Skeletal muscle tissue (tissue), 4 donors: ENCODE data around the gene ZNF892. TPM values are rescaled to one million over a fixed set of nuclear protein-coding genes. Genes with fewer than 3 reads are reported as not detected.
"Not testable (repeated sequence)": the region's sequence is repeated elsewhere in the genome, so short reads cannot be mapped to it uniquely, and the experiment has no call there.

ENCODE experiments used
- H3K27ac ChIP-seq: one replicate; pipeline ENCODE4 v1.7.0; 2013; ENCODE audit warnings: mild to moderate bottlenecking, low read depth, low read length, inconsistent platforms
- H3K27me3 ChIP-seq, 3 donors: one replicate each; pipeline ENCODE4 v1.7.0; 2013; ENCODE audit warnings: low read length in 3 of 3; ENCODE audit not compliant: control insufficient read depth in 3 of 3, insufficient read depth in 3 of 3
- H3K36me3 ChIP-seq, 3 donors: one replicate each; pipeline ENCODE4 v1.7.0; 2013; ENCODE audit warnings: low read length in 3 of 3; ENCODE audit not compliant: control insufficient read depth in 3 of 3, insufficient read depth in 3 of 3
- H3K4me1 ChIP-seq, 3 donors: one replicate each; pipeline ENCODE4 v1.7.0; 2013; ENCODE audit warnings: low read length in 3 of 3, mild to moderate bottlenecking in 3 of 3; ENCODE audit not compliant: control insufficient read depth in 3 of 3, insufficient read depth in 3 of 3
- H3K4me3 ChIP-seq, 3 donors: one replicate each; pipeline ENCODE4 v1.7.0; 2013; ENCODE audit warnings: low read length in 3 of 3
- H3K9ac ChIP-seq, 3 donors: one replicate each; pipeline ENCODE4 v1.7.0; 2013; ENCODE audit warnings: low read length in 3 of 3, mild to moderate bottlenecking in 3 of 3, moderate library complexity in 2 of 3, low read depth in 1 of 3
- H3K9me3 ChIP-seq, 3 donors: one replicate each; pipeline ENCODE4 v1.7.0; 2013; ENCODE audit warnings: low read length in 3 of 3; ENCODE audit not compliant: control insufficient read depth in 3 of 3
- total RNA-seq: library from RNA; depleted of rRNA; stranded (reverse); fragments of >200 nt; gene quantifications from one replicate; pipeline ENCODE4 v1.2.3, GENCODE V29; 2014
- donor health status: Osteomylitis.

ZNF892 gene
- total RNA-seq, 1 donor from 2014 or later = 4.7 TPM

GRCh38 chr2:95174031-95174542 lies 33.2 kb upstream of the ZNF892 start:
- Histone ChIP-seq H3K9me3 (no peaks in the 10 kb centered on the region), H3K9ac (no peak overlapping the region), H3K4me3 (no peak overlapping the region), H3K36me3 (peaks cover 4 to 16% (median 15%) of the 10 kb centered on the region in 3 donors), H3K27me3 (no peaks in the 10 kb centered on the region), H3K27ac (no peak overlapping the region), H3K4me1 (no peaks in the 10 kb centered on the region)

GRCh38 chr2:95179451-95179850 lies 27.9 kb upstream of the ZNF892 start:
- Histone ChIP-seq H3K27me3 (no peaks in the 10 kb centered on the region), H3K9me3 (peaks cover 0 to 5% (median 0%) of the 10 kb centered on the region in 3 donors), H3K9ac (no peak overlapping the region), H3K4me1 (no peaks in the 10 kb centered on the region), H3K36me3 (peaks cover 32 to 50% (median 47%) of the 10 kb centered on the region in 3 donors), H3K27ac (no peak overlapping the region), H3K4me3 (no peak overlapping the region)

DNA sequence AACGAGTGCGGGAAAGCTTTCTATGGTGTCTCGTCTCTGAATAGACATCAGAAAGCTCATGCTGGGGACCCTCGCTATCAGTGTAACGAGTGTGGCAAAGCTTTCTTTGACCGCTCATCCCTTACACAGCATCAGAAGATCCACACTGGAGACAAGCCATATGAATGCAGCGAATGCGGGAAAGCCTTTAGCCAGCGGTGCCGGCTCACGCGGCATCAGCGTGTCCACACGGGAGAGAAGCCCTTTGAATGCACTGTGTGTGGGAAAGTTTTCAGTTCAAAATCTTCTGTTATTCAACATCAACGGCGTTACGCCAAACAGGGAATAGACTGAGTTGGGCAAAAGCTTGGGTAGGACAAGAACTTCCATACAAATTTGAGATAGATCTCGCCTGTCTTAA lies 25.5 kb upstream of the ZNF892 start:
- no peak overlapping the region for H3K27ac ChIP-seq
- H3K36me3 ChIP-seq = peaks cover 29 to 50% (median 40%) of the 10 kb centered on the region in 3 donors

GRCh38 chr2:95185197-95185596 lies 22.1 kb upstream of the ZNF892 start:
- Histone ChIP-seq H3K9me3 (peaks cover 0 to 5% (median 0%) of the 10 kb centered on the region in 3 donors), H3K4me1 (no peaks in the 10 kb centered on the region), H3K27me3 (no peaks in the 10 kb centered on the region), H3K9ac (no peak overlapping the region), H3K36me3 (peaks cover 26 to 31% (median 29%) of the 10 kb centered on the region in 3 donors), H3K4me3 (no peak overlapping the region), H3K27ac (no peak overlapping the region)

More for the DNA sequence above, 25.5 kb upstream of the ZNF892 start:
- Histone ChIP-seq H3K9me3 (peaks cover 0 to 5% (median 0%) of the 10 kb centered on the region in 3 donors), H3K9ac (no peak overlapping the region), H3K4me3 (no peak overlapping the region), H3K4me1 (no peaks in the 10 kb centered on the region), H3K27me3 (no peaks in the 10 kb centered on the region)

DNA sequence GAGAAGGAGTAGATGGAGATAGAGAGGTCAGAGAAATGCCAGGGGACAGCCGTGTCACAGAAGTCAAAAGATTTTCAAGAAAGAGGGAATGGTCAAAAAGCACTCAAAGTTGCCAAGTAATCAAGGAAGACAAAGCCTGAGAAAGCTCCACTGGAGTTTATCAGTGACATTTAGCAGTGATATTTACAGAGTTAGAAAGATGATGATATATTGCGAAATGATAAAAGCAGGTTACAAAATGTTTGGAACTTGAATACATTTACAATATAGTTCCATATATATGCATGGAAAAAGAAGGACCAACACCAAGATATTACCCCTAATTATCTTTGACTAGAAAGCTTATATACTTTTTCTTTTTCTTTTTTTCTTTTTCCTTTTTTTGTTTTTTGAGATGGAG lies 21.3 kb upstream of the ZNF892 start:
- H3K27me3 ChIP-seq = no peaks in the 10 kb centered on the region
- no peak overlapping the region for H3K27ac ChIP-seq
- H3K4me1 ChIP-seq = no peaks in the 10 kb centered on the region
- H3K9me3 ChIP-seq = peaks cover 0 to 4% (median 0%) of the 10 kb centered on the region in 3 donors
- no peak overlapping the region for H3K9ac ChIP-seq
- peaks cover 20 to 24% (median 21%) of the 10 kb centered on the region in 3 donors for H3K36me3 ChIP-seq
- H3K4me3 ChIP-seq = no peak overlapping the region

GRCh38 chr2:95192956-95193355 lies 14.4 kb upstream of the ZNF892 start:
- H3K4me3 ChIP-seq, H3K36me3 ChIP-seq, H3K27me3 ChIP-seq, H3K9ac ChIP-seq, H3K4me1 ChIP-seq, H3K9me3 ChIP-seq, H3K27ac ChIP-seq: not testable (repeated sequence)

DNA sequence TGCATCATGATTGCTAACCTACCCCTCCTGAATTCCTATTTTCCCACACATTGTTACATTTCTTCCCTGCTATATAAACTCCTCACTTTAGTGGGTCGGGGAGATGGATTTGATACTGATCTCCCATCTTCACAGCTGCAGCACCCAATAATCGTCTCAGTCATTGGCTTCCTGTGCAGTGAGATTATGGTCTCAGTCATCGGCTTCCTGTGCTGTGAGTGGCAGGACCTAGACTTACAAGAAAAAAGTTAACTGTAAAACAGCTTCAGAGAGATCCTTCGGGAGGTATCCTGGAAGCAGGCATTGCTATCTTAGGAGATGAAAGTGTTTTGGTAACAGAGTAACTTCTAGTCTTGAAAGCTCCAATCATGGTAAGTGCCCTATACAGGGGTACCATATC lies 3.4 kb upstream of the ZNF892 start:
- Histone ChIP-seq H3K9ac (no peak overlapping the region), H3K27ac (no peak overlapping the region), H3K4me3 (no peak overlapping the region), H3K27me3 (peaks cover 0 to 4% (median 3%) of the 10 kb centered on the region in 3 donors), H3K9me3 (peaks cover 0 to 2% (median 0%) of the 10 kb centered on the region in 3 donors), H3K4me1 (peaks cover 0 to 10% (median 4%) of the 10 kb centered on the region in 3 donors), H3K36me3 (peaks cover 0 to 3% (median 3%) of the 10 kb centered on the region in 3 donors)

- H3K4me3 ChIP-seq = no peak overlapping the region
- H3K36me3 ChIP-seq = peaks cover under 1 to 7% (median 4%) of the 10 kb centered on the region in 3 donors
- H3K4me1 ChIP-seq = peaks cover 0 to 10% (median 4%) of the 10 kb centered on the region in 3 donors
- H3K27ac ChIP-seq = no peak overlapping the region
- peaks cover 0 to 3% (median 1%) of the 10 kb centered on the region in 3 donors for H3K27me3 ChIP-seq
- peaks cover 0 to 2% (median 0%) of the 10 kb centered on the region in 3 donors for H3K9me3 ChIP-seq
- H3K9ac ChIP-seq = no peak overlapping the region
Observed at GRCh38 chr2:95204396-95204795, 2.9 kb upstream of the ZNF892 start.

GRCh38 chr2:95206096-95206495 lies 1.2 kb upstream of the ZNF892 start:
- H3K9ac ChIP-seq = no peak overlapping the region
- H3K27ac ChIP-seq = no peak overlapping the region
- H3K4me3 ChIP-seq = peak overlapping the region in 1 of 3 donors; percentile 73
- peaks cover 0 to 2% (median under 1%) of the 10 kb centered on the region in 3 donors for H3K9me3 ChIP-seq
- peaks cover 0 to 10% (median 4%) of the 10 kb centered on the region in 3 donors for H3K4me1 ChIP-seq
- H3K36me3 ChIP-seq = peaks cover 3 to 17% (median 6%) of the 10 kb centered on the region in 3 donors
- no peaks in the 10 kb centered on the region for H3K27me3 ChIP-seq

DNA sequence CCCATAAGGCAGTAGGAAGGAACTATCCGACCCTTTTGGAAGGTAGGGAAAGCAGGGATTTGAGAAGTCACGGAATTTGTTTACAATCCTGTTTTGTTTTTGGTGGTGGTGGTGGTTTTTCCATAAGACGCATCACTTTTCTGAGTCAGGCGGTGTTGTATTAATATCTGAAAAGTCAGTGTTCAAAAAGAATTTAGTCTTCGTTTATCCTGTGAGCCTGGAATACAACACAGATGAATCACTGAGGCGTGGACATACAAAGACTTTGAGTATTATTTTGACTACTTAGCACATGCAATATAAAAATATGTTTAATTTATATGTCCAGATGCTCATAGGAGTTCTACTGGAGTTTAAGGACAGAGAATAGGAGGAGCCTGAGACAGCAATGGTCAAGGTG lies 785 bp downstream of the ZNF892 start:
- Histone ChIP-seq H3K4me1 (peaks cover 0 to 10% (median 4%) of the 10 kb centered on the region in 3 donors), H3K9ac (peak overlapping the region in 2 of 3 donors; percentile 76 to 79), H3K27ac (no peak overlapping the region), H3K9me3 (peaks cover 2 to 18% (median 6%) of the 10 kb centered on the region in 3 donors), H3K36me3 (peaks cover 16 to 35% (median 25%) of the 10 kb centered on the region in 3 donors), H3K4me3 (peak overlapping the region; percentile 73 to 86 (median 85)), H3K27me3 (no peaks in the 10 kb centered on the region)
